ENCODE data around the gene TSTD2. TPM values are rescaled to one million over a fixed set of nuclear protein-coding genes. Genes with fewer than 3 reads are reported as not detected.

Gene TSTD2
- total RNA-seq, 4 donors from 2014 or later = 6.9 to 20.0 (median 10.1) TPM

DNA sequence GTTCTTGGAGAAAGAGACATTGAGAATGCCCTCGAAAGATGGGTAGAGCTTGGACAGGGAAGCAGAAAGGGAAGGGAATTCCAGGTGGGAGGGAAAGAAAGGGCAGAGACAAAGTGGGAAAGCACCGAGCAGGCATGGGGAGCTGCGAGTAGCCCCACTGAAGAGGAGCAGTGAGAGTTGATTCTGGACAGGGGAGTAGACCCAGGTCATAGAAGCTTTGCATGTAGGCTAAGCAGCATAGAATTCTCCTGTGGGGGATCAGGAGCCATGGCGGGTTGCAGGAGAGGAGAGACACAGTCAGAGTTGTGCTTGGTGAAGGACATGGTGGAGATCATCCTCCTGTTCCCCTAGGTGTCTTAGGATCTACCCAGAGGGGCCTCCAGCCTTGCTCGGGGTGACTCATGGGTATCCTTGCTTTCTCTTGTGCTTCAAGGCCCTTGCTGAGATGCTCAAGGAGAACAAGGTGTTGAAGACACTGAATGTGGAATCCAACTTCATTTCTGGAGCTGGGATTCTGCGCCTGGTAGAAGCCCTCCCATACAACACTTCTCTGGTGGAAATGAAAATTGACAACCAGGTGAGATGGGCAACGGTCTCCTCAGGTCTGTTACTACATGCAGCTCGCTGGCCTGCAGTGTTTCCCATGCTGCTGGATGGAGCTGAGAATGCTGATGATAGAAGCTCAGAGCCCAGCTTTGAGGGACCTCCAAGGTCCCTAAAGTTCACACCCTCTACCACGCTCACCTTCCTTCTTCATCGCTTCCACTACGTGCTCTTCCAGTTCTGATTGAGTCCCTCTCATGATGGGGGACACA is 64.5 kb downstream of the TSTD2 start:
- Histone ChIP-seq H3K4me3 (no peak overlapping the region), H3K36me3 (peaks cover 0 to 18% (median 0%) of the 10 kb centered on the region in 3 donors), H3K27ac (no peak overlapping the region), H3K9me3 (no peaks in the 10 kb centered on the region), H3K27me3 (no peaks in the 10 kb centered on the region), H3K4me1 (peaks cover 6 to 28% (median 14%) of the 10 kb centered on the region in 3 donors)
- 90 to 91% methylated on average over 10 to 11 of the region's 11 CpGs for WGBS, 2 donors
- no peak for TF ChIP-seq POLR2A (IDR thresholded peaks at IDR 0.05)
- TF ChIP-seq, protein P1, sequence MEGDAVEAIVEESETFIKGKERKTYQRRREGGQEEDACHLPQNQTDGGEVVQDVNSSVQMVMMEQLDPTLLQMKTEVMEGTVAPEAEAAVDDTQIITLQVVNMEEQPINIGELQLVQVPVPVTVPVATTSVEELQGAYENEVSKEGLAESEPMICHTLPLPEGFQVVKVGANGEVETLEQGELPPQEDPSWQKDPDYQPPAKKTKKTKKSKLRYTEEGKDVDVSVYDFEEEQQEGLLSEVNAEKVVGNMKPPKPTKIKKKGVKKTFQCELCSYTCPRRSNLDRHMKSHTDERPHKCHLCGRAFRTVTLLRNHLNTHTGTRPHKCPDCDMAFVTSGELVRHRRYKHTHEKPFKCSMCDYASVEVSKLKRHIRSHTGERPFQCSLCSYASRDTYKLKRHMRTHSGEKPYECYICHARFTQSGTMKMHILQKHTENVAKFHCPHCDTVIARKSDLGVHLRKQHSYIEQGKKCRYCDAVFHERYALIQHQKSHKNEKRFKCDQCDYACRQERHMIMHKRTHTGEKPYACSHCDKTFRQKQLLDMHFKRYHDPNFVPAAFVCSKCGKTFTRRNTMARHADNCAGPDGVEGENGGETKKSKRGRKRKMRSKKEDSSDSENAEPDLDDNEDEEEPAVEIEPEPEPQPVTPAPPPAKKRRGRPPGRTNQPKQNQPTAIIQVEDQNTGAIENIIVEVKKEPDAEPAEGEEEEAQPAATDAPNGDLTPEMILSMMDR (IDR thresholded peaks at IDR 0.05) = no peak
- DNase-seq = no peak
- intact Hi-C loops (cut with DNase I) = no loop called here

- H3K27me3 ChIP-seq = no peaks in the 10 kb centered on the region
- intact Hi-C loops (cut with DNase I) = no loop called here
- no peak for DNase-seq
- no peaks in the 10 kb centered on the region for H3K9me3 ChIP-seq
- no peak for TF ChIP-seq POLR2A (IDR thresholded peaks at IDR 0.05)
- TF ChIP-seq, protein P1 (IDR thresholded peaks at IDR 0.05) = no peak
- H3K27ac ChIP-seq = no peak overlapping the region
- H3K4me3 ChIP-seq = no peak overlapping the region
- 59 to 66% methylated on average over 4 of the region's 4 CpGs for WGBS, 2 donors
- H3K36me3 ChIP-seq = peaks cover 0 to 18% (median 0%) of the 10 kb centered on the region in 3 donors
- peaks cover 7 to 37% (median 22%) of the 10 kb centered on the region in 3 donors for H3K4me1 ChIP-seq
Observed at GRCh38 chr9:97567894-97568202, 65.3 kb downstream of the TSTD2 start.

- 72 to 74% methylated on average over 5 to 7 of the region's 9 CpGs for WGBS, 2 donors
- peak overlapping the region in 1 of 4 donors; percentile 54 for H3K27ac ChIP-seq
Observed at GRCh38 chr9:97567182-97567893, 65.8 kb downstream of the TSTD2 start.

GRCh38 chr9:97565262-97565661 is 67.9 kb downstream of the TSTD2 start:
- 59 to 66% methylated on average over 3 to 4 of the region's 5 CpGs for WGBS, 2 donors
- Histone ChIP-seq H3K4me3 (no peak overlapping the region), H3K4me1 (peaks cover 7 to 39% (median 23%) of the 10 kb centered on the region in 3 donors), H3K27me3 (no peaks in the 10 kb centered on the region), H3K9me3 (no peaks in the 10 kb centered on the region), H3K36me3 (peaks cover 0 to 16% (median 0%) of the 10 kb centered on the region in 3 donors), H3K27ac (peak overlapping the region in 2 of 4 donors; percentile 59 to 73)
- DNase-seq = no peak
- TF ChIP-seq POLR2A (IDR thresholded peaks at IDR 0.05) = no peak
- TF ChIP-seq, protein P1 (IDR thresholded peaks at IDR 0.05) = no peak
- intact Hi-C loops (cut with DNase I) = no loop called here

More at GRCh38 chr9:97567182-97567893, 65.8 kb downstream of the TSTD2 start:
- H3K27me3 ChIP-seq = no peaks in the 10 kb centered on the region
- DNase-seq = no peak
- TF ChIP-seq, protein P1 (IDR thresholded peaks at IDR 0.05) = no peak
- no peak for TF ChIP-seq POLR2A (IDR thresholded peaks at IDR 0.05)
- H3K4me1 ChIP-seq = peaks cover 7 to 42% (median 23%) of the 10 kb centered on the region in 3 donors
- H3K36me3 ChIP-seq = peaks cover 0 to 18% (median 0%) of the 10 kb centered on the region in 3 donors
- intact Hi-C loops (cut with DNase I) = no loop called here
- no peaks in the 10 kb centered on the region for H3K9me3 ChIP-seq
- no peak overlapping the region for H3K4me3 ChIP-seq

Measured in esophagus squamous epithelium (tissue), 5 donors.